GM18909 (cell line): Measurements from ENCODE around the gene PEX5L.
"Not testable (repeated sequence)": the region's sequence is repeated elsewhere in the genome, so short reads cannot be mapped to it uniquely, and the experiment has no call there.

ENCODE experiments used
- ATAC-seq: cut with Tn5 transposase; IDR thresholded peaks from one replicate; pipeline ENCODE4 v1.9.1; 2021; ENCODE audit warnings: mild to moderate bottlenecking; ENCODE audit not compliant: unreplicated experiment, poor library complexity

The PEX5L gene

GRCh38 chr3:180036671-180037455, at the start of gene PEX5L:
TSS of gene PEX5L (minus strand) at chr3:180036937. CDS start at chr3:180036599, 338 bp downstream.
- peak; percentile 84 for ATAC-seq

- ATAC-seq: no peak
Observed at GRCh38 chr3:180085122-180085710, 48.5 kb upstream of the PEX5L start.

- no peak for ATAC-seq
Observed at GRCh38 chr3:180082699-180083098, 46.0 kb upstream of the PEX5L start.

GRCh38 chr3:180078592-180078991, 41.9 kb upstream of the PEX5L start:
- ATAC-seq: no peak

GRCh38 chr3:180073561-180073960, 36.8 kb upstream of the PEX5L start:
- no peak for ATAC-seq

- ATAC-seq: no peak
Observed at GRCh38 chr3:180072786-180073185, 36.0 kb upstream of the PEX5L start.

- ATAC-seq: no peak
Observed at GRCh38 chr3:180070925-180071324, 34.2 kb upstream of the PEX5L start.

- no peak for ATAC-seq
Observed at GRCh38 chr3:180068023-180068422, 31.3 kb upstream of the PEX5L start.

GRCh38 chr3:180066598-180066997, 29.9 kb upstream of the PEX5L start:
- no peak for ATAC-seq

- ATAC-seq: no peak
Observed at GRCh38 chr3:180063783-180064182, 27.0 kb upstream of the PEX5L start.

GRCh38 chr3:180062771-180063170, 26.0 kb upstream of the PEX5L start:
- no peak for ATAC-seq

- ATAC-seq: no peak
Observed at GRCh38 chr3:180059356-180059755, 22.6 kb upstream of the PEX5L start.

GRCh38 chr3:180058238-180058637, 21.5 kb upstream of the PEX5L start:
- no peak for ATAC-seq

- not testable (repeated sequence) for ATAC-seq
Observed at GRCh38 chr3:180055656-180056055, 18.9 kb upstream of the PEX5L start.

- ATAC-seq: no peak
Observed at GRCh38 chr3:180049391-180049790, 12.7 kb upstream of the PEX5L start.

GRCh38 chr3:180048840-180049239, 12.1 kb upstream of the PEX5L start:
- no peak for ATAC-seq

GRCh38 chr3:180048103-180048502, 11.4 kb upstream of the PEX5L start:
- ATAC-seq: peak; percentile 94

GRCh38 chr3:180040966-180041365, 4.2 kb upstream of the PEX5L start:
- no peak for ATAC-seq

GRCh38 chr3:180036092-180036670, 556 bp downstream of the PEX5L start:
- ATAC-seq: peak; percentile 67

- ATAC-seq: no peak
Observed at GRCh38 chr3:180026997-180027396, 9.7 kb downstream of the PEX5L start.

- peak; percentile 48 for ATAC-seq
Observed at GRCh38 chr3:180018543-180018942, 18.2 kb downstream of the PEX5L start.

GRCh38 chr3:180017846-180018245, 18.9 kb downstream of the PEX5L start:
- ATAC-seq: no peak
